ENCODE results near the gene HIGD2B. TPM values are rescaled to one million over a fixed set of nuclear protein-coding genes. Genes with fewer than 3 reads are reported as not detected.

The HIGD2B gene
- total and polyA plus RNA-seq, 2 of the 13 experiments (the other 11 are each of a cell fraction or from before 2014, with no cell fraction given), result not detected

GRCh38 chr15:72682772-72683171 is 3.2 kb downstream of the HIGD2B start:
- Histone ChIP-seq H3K27me3 (ENCODE audit: control insufficient read depth in 1 of 2, insufficient read depth in 2 of 2, low read length in 2 of 2) (peaks cover 0 to 4% of the 10 kb centered on the region in 2 experiments; a peak in 3 of 5 replicates), H3K27ac (ENCODE audit: extremely low read length, insufficient read depth, low read length) (no peak overlapping the region), H3K4me3 (replicated peaks in 1 of 3; ENCODE audit: insufficient read depth in 1 of 3, low read depth in 2 of 3, low read length in 3 of 3) (no peak overlapping the region), H3K9ac (ENCODE audit: insufficient read depth, low read depth, low read length) (no peak overlapping the region), H3K79me2 (ENCODE audit: insufficient read depth, low read length) (no peaks in the 10 kb centered on the region), H3K36me3 (replicated peaks in 1 of 2; ENCODE audit: control insufficient read depth in 1 of 2, insufficient read depth in 2 of 2, low read length in 2 of 2) (no peaks in the 10 kb centered on the region), H3K4me2 (ENCODE audit: low read depth, low read length) (no peak overlapping the region), H2AFZ (ENCODE audit: low read length) (no peak overlapping the region), H3K9me3 (ENCODE audit: low read length) (no peaks in the 10 kb centered on the region), H4K20me1 (ENCODE audit: insufficient read depth, low read length) (no peaks in the 10 kb centered on the region), H3K4me1 (ENCODE audit: insufficient read depth, low read length) (peaks cover 11% of the 10 kb centered on the region; the same call in 1 of the 2 replicates)
- no TSS peak for BruUV-seq (replicated peaks)
- no peak for FAIRE-seq
- no peak for DNase-seq (ENCODE audit: low spot score)
- intact Hi-C loops (cut with micrococcal nuclease; ENCODE audit: unreplicated experiment) (no loop called here), in situ Hi-C loops (cut with HindIII; ENCODE audit: extremely low pct_ligation_motif_present, low pct_unique_long_range_greater_than_20kb) (loop anchor here (10.0 kb wide), 1 partner anchor 78 kb away; no protein-coding TSS in a partner anchor)
- ChIA-PET CTCF (ENCODE audit: low intra/inter-chr PET ratio, low total read pairs) (no interaction called here), POLR2A (no interaction called here)
- TF ChIP-seq DR1 (CRISPR knock-in tag; IDR thresholded peaks at IDR 0.05), result no peak
- no peak for TF ChIP-seq ZNF101 (CRISPR knock-in tag; IDR thresholded peaks at IDR 0.05; ENCODE audit: borderline replicate concordance, low read depth)
- TF ChIP-seq ZNF280B (CRISPR knock-in tag; IDR thresholded peaks at IDR 0.05; ENCODE audit: borderline replicate concordance), result no peak
- no peak for TF ChIP-seq PLRG1 (conservative IDR thresholded peaks at IDR 0.05)
- no peak for TF ChIP-seq SNAPC4 (CRISPR knock-in tag; IDR thresholded peaks at IDR 0.05)
- TF ChIP-seq ZBTB20 (CRISPR knock-in tag; IDR thresholded peaks at IDR 0.05; ENCODE audit: borderline replicate concordance, low read depth), result no peak
- no peak for TF ChIP-seq ATAD3A (CRISPR knock-in tag; IDR thresholded peaks at IDR 0.05)
- no peak for TF ChIP-seq RFX1 (IDR thresholded peaks at IDR 0.05)
- no peak for TF ChIP-seq ZFP41 (CRISPR knock-in tag; IDR thresholded peaks at IDR 0.05; ENCODE audit: borderline replicate concordance)
- WGBS (ENCODE audit: low lambda C conversion rate), result 63% methylated on average over 3 of the region's 3 CpGs
- no peak for ATAC-seq
